ENCODE data around the gene BLVRB. TPM values are rescaled to one million over a fixed set of nuclear protein-coding genes. Genes with fewer than 3 reads are reported as not detected.

Gene BLVRB
- total and polyA plus RNA-seq, 9 of the 15 experiments (the other 6 are each of a cell fraction or from before 2014, with no cell fraction given) = 81.1 to 749 (median 331) TPM

DNA sequence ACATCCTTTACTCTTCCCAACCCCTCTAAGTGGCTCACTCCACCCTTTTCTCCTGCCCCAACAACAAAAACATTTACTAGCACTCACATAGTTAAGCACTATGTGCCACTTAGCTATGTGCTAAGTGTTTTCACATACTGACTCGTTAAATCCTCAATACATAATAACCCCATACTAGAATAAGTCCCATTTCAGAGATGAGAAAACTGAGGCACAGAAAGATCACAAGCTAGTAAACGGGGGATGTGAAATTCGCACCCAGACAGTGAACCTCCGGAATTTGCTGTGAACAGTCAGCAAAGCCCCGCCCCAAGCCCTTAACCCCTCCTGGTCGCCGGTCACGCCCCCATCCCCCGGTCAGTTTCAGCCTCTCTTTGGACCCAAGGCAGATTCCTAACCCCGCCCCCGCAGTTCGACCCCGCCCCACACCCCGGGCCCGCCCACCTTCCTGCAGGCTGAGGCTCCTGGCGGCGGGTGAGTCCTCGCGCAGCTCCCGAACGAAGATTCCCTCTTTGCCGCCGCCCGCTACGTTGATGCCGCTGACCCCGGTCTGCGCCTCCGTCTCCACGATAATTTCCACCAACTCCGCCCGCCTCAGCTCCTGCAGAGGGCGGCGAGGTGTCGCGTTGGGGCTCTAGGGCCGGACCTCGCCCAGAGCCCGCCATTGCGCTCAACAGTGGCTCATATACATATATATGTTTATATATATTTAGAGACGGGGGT, 62.1 kb downstream of the BLVRB start (continued):
- TF ChIP-seq PURB (CRISPR knock-in tag; IDR thresholded peaks at IDR 0.05; ENCODE audit: low read depth) (no peak), SMAD2 (IDR thresholded peaks at IDR 0.05; ENCODE audit: low read depth, low read length) (no peak), NFIC (IDR thresholded peaks at IDR 0.05) (no peak), KLF1 (tag; IDR thresholded peaks at IDR 0.05) (no peak), GTF2F1 (IDR thresholded peaks at IDR 0.05; ENCODE audit: low read depth, low read length) (no peak), HNRNPL (IDR thresholded peaks at IDR 0.05; ENCODE audit: low read depth, low read length) (no peak), ZNF274 (IDR thresholded peaks at IDR 0.05; ENCODE audit: borderline replicate concordance, low read depth, low read length) (no peak), GTF2E2 (tag; IDR thresholded peaks at IDR 0.05) (peak; percentile 60; the same call in 1 of the 2 replicates), THRAP3 (IDR thresholded peaks at IDR 0.05; ENCODE audit: borderline replicate concordance) (no peak), TRIM24 (IDR thresholded peaks at IDR 0.05) (no peak), DMBX1 (CRISPR knock-in tag; IDR thresholded peaks at IDR 0.05; ENCODE audit: borderline replicate concordance) (no peak), ZSCAN29 (IDR thresholded peaks at IDR 0.05) (peak; percentile 83), CBX3 (IDR thresholded peaks at IDR 0.05; ENCODE audit: borderline replicate concordance in 1 of 2, low read length in 2 of 2) (peak in 1 of 2 experiments; percentile 72; a peak in 1 of 3 replicates), FOXA3 (CRISPR knock-in tag; conservative IDR thresholded peaks at IDR 0.05 in 1 of 2, IDR thresholded peaks at IDR 0.05 in 1 of 2) (no peak), HSF4 (CRISPR knock-in tag; IDR thresholded peaks at IDR 0.05; ENCODE audit: borderline replicate concordance) (no peak), TEAD4 (IDR thresholded peaks at IDR 0.05; ENCODE audit: low read length) (peak; percentile 17; the same call in 1 of the 2 replicates), TEAD4 (CRISPR knock-in tag; IDR thresholded peaks at IDR 0.05; ENCODE audit: borderline replicate concordance) (no peak), GATA2 (CRISPR knock-in tag; IDR thresholded peaks at IDR 0.05) (no peak), CHD4 (IDR thresholded peaks at IDR 0.05; ENCODE audit: insufficient read depth, insufficient replicate concordance, low read depth, low read length, poor library complexity, severe bottlenecking) (peak; percentile 95), FOXA1 (IDR thresholded peaks at IDR 0.05; ENCODE audit: borderline replicate concordance) (no peak), TRIM28 (IDR thresholded peaks at IDR 0.05) (no peak)
- TF ChIP-seq, protein P1, sequence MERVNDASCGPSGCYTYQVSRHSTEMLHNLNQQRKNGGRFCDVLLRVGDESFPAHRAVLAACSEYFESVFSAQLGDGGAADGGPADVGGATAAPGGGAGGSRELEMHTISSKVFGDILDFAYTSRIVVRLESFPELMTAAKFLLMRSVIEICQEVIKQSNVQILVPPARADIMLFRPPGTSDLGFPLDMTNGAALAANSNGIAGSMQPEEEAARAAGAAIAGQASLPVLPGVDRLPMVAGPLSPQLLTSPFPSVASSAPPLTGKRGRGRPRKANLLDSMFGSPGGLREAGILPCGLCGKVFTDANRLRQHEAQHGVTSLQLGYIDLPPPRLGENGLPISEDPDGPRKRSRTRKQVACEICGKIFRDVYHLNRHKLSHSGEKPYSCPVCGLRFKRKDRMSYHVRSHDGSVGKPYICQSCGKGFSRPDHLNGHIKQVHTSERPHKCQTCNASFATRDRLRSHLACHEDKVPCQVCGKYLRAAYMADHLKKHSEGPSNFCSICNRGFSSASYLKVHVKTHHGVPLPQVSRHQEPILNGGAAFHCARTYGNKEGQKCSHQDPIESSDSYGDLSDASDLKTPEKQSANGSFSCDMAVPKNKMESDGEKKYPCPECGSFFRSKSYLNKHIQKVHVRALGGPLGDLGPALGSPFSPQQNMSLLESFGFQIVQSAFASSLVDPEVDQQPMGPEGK (CRISPR knock-in tag; IDR thresholded peaks at IDR 0.05; ENCODE audit: borderline replicate concordance) = no peak
- TF ChIP-seq, protein P2, sequence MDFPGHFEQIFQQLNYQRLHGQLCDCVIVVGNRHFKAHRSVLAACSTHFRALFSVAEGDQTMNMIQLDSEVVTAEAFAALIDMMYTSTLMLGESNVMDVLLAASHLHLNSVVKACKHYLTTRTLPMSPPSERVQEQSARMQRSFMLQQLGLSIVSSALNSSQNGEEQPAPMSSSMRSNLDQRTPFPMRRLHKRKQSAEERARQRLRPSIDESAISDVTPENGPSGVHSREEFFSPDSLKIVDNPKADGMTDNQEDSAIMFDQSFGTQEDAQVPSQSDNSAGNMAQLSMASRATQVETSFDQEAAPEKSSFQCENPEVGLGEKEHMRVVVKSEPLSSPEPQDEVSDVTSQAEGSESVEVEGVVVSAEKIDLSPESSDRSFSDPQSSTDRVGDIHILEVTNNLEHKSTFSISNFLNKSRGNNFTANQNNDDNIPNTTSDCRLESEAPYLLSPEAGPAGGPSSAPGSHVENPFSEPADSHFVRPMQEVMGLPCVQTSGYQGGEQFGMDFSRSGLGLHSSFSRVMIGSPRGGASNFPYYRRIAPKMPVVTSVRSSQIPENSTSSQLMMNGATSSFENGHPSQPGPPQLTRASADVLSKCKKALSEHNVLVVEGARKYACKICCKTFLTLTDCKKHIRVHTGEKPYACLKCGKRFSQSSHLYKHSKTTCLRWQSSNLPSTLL (IDR thresholded peaks at IDR 0.05) = no peak
- TF ChIP-seq, protein P3, sequence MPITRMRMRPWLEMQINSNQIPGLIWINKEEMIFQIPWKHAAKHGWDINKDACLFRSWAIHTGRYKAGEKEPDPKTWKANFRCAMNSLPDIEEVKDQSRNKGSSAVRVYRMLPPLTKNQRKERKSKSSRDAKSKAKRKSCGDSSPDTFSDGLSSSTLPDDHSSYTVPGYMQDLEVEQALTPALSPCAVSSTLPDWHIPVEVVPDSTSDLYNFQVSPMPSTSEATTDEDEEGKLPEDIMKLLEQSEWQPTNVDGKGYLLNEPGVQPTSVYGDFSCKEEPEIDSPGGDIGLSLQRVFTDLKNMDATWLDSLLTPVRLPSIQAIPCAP (CRISPR knock-in tag; IDR thresholded peaks at IDR 0.05; ENCODE audit: borderline replicate concordance) = no peak

Data from K562 (cell line).